ENCODE measurements around the gene PAOX. TPM values are rescaled to one million over a fixed set of nuclear protein-coding genes. Genes with fewer than 3 reads are reported as not detected.

PAOX gene
- 1.9 TPM for total RNA-seq

GRCh38 chr10:133379152-133379800 is at the start of gene PAOX:
PAOX (plus strand) TSS chr10:133379262; CDS start chr10:133379317, 55 bp downstream.
- Histone ChIP-seq H3K9me3 (ENCODE audit: low read depth, low read length) (no peaks in the 10 kb centered on the region), H3K27me3 (ENCODE audit: insufficient read depth, low read length) (no peaks in the 10 kb centered on the region), H3K4me3 (ENCODE audit: low read length) (peak within 1 kb of the TSS; percentile 61), H3K4me1 (ENCODE audit: insufficient read depth, low read length) (peaks cover 35% of the 10 kb centered on the region)

GRCh38 chr10:133329491-133330202 is 49.4 kb upstream of the PAOX start:
- Histone ChIP-seq H3K9me3 (ENCODE audit: low read depth, low read length) (no peaks in the 10 kb centered on the region), H3K27me3 (ENCODE audit: insufficient read depth, low read length) (peaks cover 50% of the 10 kb centered on the region), H3K4me1 (ENCODE audit: insufficient read depth, low read length) (peaks cover 12% of the 10 kb centered on the region), H3K4me3 (ENCODE audit: low read length) (no peak overlapping the region)

- H3K4me1 ChIP-seq (ENCODE audit: insufficient read depth, low read length): peaks cover 22% of the 10 kb centered on the region
- no peak overlapping the region for H3K4me3 ChIP-seq (ENCODE audit: low read length)
- H3K27me3 ChIP-seq (ENCODE audit: insufficient read depth, low read length): peaks cover 41% of the 10 kb centered on the region
- H3K9me3 ChIP-seq (ENCODE audit: low read depth, low read length): no peaks in the 10 kb centered on the region
Measured at GRCh38 chr10:133332936-133333699, 45.9 kb upstream of the PAOX start.

- peaks cover 31% of the 10 kb centered on the region for H3K27me3 ChIP-seq (ENCODE audit: insufficient read depth, low read length)
- H3K4me3 ChIP-seq (ENCODE audit: low read length): no peak overlapping the region
- no peaks in the 10 kb centered on the region for H3K9me3 ChIP-seq (ENCODE audit: low read depth, low read length)
- H3K4me1 ChIP-seq (ENCODE audit: insufficient read depth, low read length): peaks cover 22% of the 10 kb centered on the region
Measured at GRCh38 chr10:133334503-133335245, 44.4 kb upstream of the PAOX start.

- peaks cover 31% of the 10 kb centered on the region for H3K27me3 ChIP-seq (ENCODE audit: insufficient read depth, low read length)
- H3K4me1 ChIP-seq (ENCODE audit: insufficient read depth, low read length): peaks cover 22% of the 10 kb centered on the region
- H3K4me3 ChIP-seq (ENCODE audit: low read length): peak overlapping the region; percentile 12
- H3K9me3 ChIP-seq (ENCODE audit: low read depth, low read length): no peaks in the 10 kb centered on the region
Measured at GRCh38 chr10:133335246-133336117, 43.6 kb upstream of the PAOX start.

GRCh38 chr10:133336118-133336576 is 42.9 kb upstream of the PAOX start:
- Histone ChIP-seq H3K9me3 (ENCODE audit: low read depth, low read length) (no peaks in the 10 kb centered on the region), H3K27me3 (ENCODE audit: insufficient read depth, low read length) (peaks cover 28% of the 10 kb centered on the region), H3K4me3 (ENCODE audit: low read length) (peak overlapping the region; percentile 12), H3K4me1 (ENCODE audit: insufficient read depth, low read length) (peaks cover 22% of the 10 kb centered on the region)

- H3K4me3 ChIP-seq (ENCODE audit: low read length): peak within 1 kb of the TSS; percentile 12
Measured at GRCh38 chr10:133336577-133337369, 42.3 kb upstream of the PAOX start, which contains the start of gene CALY. CALY (minus strand) TSS chr10:133336896; CDS start chr10:133328989, 7,907 bp downstream.

GRCh38 chr10:133337370-133337725 is 41.7 kb upstream of the PAOX start:
- Histone ChIP-seq H3K27me3 (ENCODE audit: insufficient read depth, low read length) (peaks cover 24% of the 10 kb centered on the region), H3K9me3 (ENCODE audit: low read depth, low read length) (no peaks in the 10 kb centered on the region), H3K4me1 (ENCODE audit: insufficient read depth, low read length) (peaks cover 22% of the 10 kb centered on the region), H3K4me3 (ENCODE audit: low read length) (no peak overlapping the region)

More at GRCh38 chr10:133336577-133337369, 42.3 kb upstream of the PAOX start, which contains the start of gene CALY:
- Histone ChIP-seq H3K4me1 (ENCODE audit: insufficient read depth, low read length) (peaks cover 22% of the 10 kb centered on the region), H3K27me3 (ENCODE audit: insufficient read depth, low read length) (peaks cover 28% of the 10 kb centered on the region), H3K9me3 (ENCODE audit: low read depth, low read length) (no peaks in the 10 kb centered on the region)

- Histone ChIP-seq H3K9me3 (ENCODE audit: low read depth, low read length) (no peaks in the 10 kb centered on the region), H3K27me3 (ENCODE audit: insufficient read depth, low read length) (peaks cover 27% of the 10 kb centered on the region), H3K4me1 (ENCODE audit: insufficient read depth, low read length) (peaks cover 22% of the 10 kb centered on the region), H3K4me3 (ENCODE audit: low read length) (no peak overlapping the region)
Measured at GRCh38 chr10:133338080-133339071, 40.7 kb upstream of the PAOX start.

- H3K4me1 ChIP-seq (ENCODE audit: insufficient read depth, low read length): peaks cover 22% of the 10 kb centered on the region
- H3K4me3 ChIP-seq (ENCODE audit: low read length): no peak overlapping the region
- H3K9me3 ChIP-seq (ENCODE audit: low read depth, low read length): no peaks in the 10 kb centered on the region
- H3K27me3 ChIP-seq (ENCODE audit: insufficient read depth, low read length): peaks cover 27% of the 10 kb centered on the region
Measured at GRCh38 chr10:133339708-133340380, 39.2 kb upstream of the PAOX start.

- Histone ChIP-seq H3K4me3 (ENCODE audit: low read length) (no peak overlapping the region), H3K4me1 (ENCODE audit: insufficient read depth, low read length) (peaks cover 9% of the 10 kb centered on the region), H3K27me3 (ENCODE audit: insufficient read depth, low read length) (peaks cover 20% of the 10 kb centered on the region), H3K9me3 (ENCODE audit: low read depth, low read length) (no peaks in the 10 kb centered on the region)
Measured at GRCh38 chr10:133341983-133342382, 37.1 kb upstream of the PAOX start.

GRCh38 chr10:133342942-133343341 is 36.1 kb upstream of the PAOX start:
- Histone ChIP-seq H3K27me3 (ENCODE audit: insufficient read depth, low read length) (peaks cover 11% of the 10 kb centered on the region), H3K4me1 (ENCODE audit: insufficient read depth, low read length) (no peaks in the 10 kb centered on the region), H3K9me3 (ENCODE audit: low read depth, low read length) (no peaks in the 10 kb centered on the region), H3K4me3 (ENCODE audit: low read length) (no peak overlapping the region)

All from mononuclear cell (primary cell).